Left renal pelvis (tissue), 4 donors: ENCODE data around the gene STXBP6. TPM values are rescaled to one million over a fixed set of nuclear protein-coding genes. Genes with fewer than 3 reads are reported as not detected.
"Not testable (repeated sequence)": the region's sequence is repeated elsewhere in the genome, so short reads cannot be mapped to it uniquely, and the experiment has no call there.

Experiments
- DNase-seq, 4 donors: peaks; one replicate each; pipeline ENCODE4 v3.0.0-alpha.2; 2013; ENCODE audit warnings: low read depth in 4 of 4, low spot score in 3 of 4
- polyA plus RNA-seq, 4 donors: library from polyadenylated mRNA; unstranded; fragments of 120-200 nt; gene quantifications; one replicate each; pipeline ENCODE4 v1.2.1, GENCODE V29; 2013; ENCODE audit not compliant: insufficient read length in 4 of 4

STXBP6 gene
- polyA plus RNA-seq, 4 donors = 9.0 to 11.0 (median 10.0) TPM

- no peak for DNase-seq
Measured at GRCh38 chr14:24839617-24840203, 210.2 kb downstream of the STXBP6 start.

DNA sequence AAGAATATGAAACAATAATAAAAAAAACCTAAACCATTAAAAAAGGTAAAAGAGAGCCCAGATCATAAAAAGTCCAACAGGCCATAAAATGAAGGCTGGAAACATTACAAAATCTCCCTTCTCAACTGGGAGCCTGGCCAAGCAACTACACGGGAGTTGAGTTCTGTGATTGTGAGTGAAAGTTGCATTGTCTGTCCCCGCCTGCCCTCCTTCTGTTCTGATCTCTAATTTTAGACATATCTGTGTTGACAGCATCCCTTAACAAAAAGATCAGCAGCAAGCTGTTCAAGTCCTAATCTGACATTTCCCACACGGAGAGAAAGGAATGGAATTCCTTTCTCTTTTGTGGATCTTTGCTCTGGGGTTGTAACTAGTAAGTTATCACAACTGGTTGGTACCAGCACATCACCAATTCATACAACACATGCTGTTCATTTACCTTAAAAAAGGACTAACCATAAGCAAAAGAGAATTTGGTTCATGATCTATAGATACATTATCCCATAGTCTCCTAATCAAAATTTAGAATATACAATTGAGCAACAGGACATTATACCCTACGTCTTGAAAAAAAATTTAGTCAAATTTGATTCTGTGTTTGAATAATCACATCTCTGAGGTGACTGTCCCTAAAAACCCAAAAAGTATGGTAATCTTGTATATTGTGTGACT is 210.9 kb downstream of the STXBP6 start:
- no peak for DNase-seq

GRCh38 chr14:24837280-24838046 is 212.5 kb downstream of the STXBP6 start:
- no peak for DNase-seq

DNA sequence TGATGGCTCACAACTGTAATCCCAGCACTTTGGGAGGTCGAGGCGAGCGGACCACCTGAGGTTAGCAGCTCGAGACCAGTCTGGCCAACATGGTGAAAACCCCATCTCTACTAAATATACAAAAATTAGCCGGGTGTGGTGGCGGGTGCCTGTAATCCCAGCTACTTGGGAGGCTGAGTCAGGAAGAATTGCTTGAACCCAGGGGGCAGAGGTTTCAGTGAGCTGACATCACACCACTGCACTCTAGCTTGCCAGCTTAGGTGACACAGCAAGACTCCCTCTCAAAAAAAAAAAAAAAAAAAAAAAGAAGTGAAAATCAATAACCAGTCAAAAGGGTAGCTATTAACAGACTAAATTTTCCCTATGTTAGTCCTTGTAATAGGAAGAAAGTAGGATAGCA is 213.6 kb downstream of the STXBP6 start:
- not testable (repeated sequence) for DNase-seq

DNA sequence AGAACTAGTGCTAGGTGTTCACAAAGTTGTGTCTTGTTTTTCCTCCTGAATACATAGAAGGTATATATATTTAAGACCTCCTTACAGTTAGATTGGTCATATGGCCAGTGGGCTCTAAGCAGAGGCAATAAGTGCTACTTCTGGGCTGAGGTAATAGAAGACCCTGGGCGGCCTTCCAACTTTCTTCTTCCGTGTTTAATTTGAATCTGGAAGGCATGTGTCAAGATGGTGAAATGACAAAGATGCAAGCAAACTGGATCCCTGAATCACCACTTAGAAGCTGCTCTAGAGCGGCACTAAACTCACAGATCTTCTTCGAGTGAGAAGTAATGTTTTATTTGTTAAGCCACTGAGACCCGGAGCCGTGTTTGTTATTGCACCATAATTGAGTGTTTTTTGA is 215.0 kb downstream of the STXBP6 start:
- no peak for DNase-seq

- DNase-seq = no peak
Measured at GRCh38 chr14:24833385-24833784, 216.6 kb downstream of the STXBP6 start.

DNA sequence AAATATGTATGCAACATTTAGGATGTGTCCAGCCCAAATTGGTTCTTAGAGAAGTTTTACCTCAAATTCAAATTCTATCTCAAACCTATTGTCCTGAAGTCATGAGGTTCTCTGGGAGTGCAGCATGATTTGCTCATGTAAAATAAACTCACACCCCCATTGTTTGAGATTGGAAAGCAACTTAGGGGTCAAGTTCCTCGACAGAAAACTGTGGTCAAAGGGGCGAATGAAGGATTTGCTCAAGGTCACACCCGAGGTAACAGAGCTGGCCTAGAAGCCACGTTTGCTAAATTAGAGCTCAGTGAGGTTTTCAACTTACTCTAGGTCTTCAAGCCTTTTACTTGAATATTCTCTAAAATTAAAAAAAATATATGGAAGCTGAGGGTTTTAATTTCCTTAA is 218.3 kb downstream of the STXBP6 start:
- DNase-seq = no peak

DNA sequence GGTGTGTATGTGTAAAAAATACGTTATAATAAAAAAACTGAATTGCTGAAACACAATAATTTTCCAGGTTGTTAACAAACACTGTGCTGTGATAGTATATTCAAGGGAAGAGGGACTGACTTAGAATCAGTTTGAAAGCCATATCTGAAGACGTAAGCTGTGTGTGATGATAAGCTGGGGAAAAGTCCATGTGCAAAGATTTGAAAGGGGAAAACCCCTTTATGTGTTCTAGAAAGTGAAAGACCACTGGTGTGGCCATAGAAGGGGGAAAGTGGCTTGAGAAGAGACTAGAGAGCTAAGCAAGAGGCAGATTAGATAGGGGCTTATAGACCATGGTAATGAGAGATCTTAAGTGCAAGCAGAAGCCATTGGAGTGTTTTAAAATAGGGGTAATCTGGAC is 220.1 kb downstream of the STXBP6 start:
- DNase-seq = no peak

DNA sequence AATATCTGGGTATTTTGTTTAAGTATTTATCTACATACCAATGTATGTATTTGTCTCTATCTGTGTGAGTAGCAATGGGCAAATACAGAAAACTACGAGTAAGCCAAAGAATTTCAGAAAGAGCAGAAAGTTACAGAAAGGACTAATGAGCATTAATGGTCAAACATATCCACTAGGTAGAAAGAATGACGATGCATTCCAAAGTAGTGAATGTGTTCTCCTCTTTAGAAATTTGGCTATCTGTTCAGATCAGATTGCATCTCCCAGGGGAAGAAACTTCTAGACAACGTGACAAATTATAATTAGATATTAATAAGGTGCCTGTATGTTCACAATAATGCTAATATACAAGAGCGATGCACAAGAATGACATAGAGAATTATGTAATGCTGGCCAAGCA is 221.5 kb downstream of the STXBP6 start:
- no peak for DNase-seq

- DNase-seq = no peak
Measured at GRCh38 chr14:24826390-24826789, 223.6 kb downstream of the STXBP6 start.

DNA sequence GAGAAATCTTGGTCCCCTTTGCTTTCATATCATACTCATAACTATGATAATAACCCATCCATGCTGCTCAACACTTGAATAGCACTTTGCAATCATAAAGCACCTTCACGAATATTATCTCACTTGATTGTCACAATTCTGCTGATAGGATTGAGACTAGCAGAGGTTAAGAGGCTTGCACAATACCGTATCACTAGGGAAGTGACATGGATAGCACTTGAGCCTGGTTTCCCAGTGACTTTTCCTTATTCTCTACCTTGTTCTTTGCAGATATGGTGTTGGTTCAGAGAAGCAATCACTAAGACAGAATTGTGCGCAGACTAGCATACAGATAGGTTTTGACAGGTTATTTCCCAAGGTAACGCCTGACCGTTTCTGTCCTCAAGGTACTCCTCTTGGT is 229.3 kb downstream of the STXBP6 start:
- DNase-seq = no peak

GRCh38 chr14:24818823-24819341 is 231.1 kb downstream of the STXBP6 start:
- no peak for DNase-seq

GRCh38 chr14:24818058-24818822 is 231.7 kb downstream of the STXBP6 start:
- peak; percentile 33 to 41 (median 38) for DNase-seq

GRCh38 chr14:24817212-24818057 is 232.5 kb downstream of the STXBP6 start:
- no peak for DNase-seq

DNA sequence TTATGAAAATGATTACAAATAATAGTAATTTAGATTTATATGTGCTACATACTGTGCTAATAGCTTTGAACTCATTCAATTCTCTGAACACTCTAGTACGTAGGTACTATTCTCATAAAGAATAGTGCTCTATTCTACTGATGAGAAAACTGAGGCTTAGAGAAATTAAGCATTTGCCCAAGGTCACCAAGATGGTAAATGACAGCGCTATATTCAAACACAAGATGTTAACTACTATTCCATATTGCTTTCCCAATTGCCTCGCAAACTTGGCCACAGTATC is 233.1 kb downstream of the STXBP6 start:
- DNase-seq = no peak

DNA sequence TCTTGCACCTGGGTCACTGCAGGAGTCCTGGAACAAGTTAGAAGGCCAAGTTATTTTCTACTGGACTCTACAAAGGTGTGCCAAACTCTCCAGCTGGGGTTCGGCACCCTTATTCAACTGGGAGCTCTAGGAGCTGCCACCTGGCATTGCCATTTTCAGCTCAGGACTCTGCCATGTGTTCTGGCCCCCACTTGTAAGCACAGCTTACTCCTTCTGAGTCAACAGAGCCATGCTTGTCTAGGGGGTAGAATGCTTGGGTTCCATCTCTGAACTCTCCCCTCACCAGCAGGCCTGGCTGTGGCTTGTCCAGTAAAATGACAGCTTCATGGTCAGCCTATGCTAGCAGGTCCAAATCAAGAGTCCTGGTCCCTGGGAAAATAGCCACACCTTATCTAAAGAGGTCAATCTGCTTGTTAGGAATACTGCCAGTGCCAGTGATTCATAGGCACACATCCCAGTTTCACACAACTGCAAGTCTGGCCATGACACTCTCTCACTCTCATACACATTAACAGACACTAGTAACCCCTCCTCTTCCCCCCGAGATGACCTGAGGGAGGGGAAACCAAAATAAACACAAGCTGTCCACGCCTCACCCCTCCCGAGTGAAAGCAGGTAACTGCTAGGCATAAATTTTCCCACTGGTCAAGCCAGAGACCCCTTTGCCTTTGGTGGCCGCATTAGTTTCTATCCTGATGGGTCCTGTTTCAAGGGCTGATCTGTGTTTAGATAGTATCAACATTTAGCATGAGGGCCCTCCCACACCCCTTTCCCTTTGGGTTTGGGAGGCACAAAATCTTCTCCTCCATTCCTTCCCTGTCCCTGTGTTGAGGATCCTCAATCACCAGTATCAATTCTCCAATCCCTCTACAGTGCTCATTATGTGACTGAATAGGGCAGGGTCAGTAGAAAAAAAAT is 233.7 kb downstream of the STXBP6 start:
- DNase-seq = peak in 2 of 4 donors; percentile 27 to 33

DNA sequence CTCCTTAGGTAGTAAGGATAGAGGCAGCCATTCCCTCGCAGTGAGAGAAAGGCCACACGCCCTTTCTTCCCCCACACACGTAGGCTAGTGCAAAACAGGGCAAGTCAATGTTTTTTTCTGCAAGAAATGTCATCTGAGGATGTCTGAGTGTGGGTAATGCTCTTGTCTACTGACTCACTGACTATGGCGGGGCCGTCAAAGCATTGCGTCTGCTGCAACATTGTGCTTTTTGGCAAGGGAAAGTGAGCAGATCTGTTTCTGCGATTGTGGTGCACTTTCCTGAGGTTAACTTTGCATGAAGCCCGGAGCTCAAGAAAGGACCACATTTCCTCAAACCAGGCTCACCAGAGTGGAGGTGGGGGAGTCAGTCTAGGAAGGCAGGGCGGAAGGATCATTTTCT is 234.4 kb downstream of the STXBP6 start:
- DNase-seq = no peak

- DNase-seq = no peak
Measured at GRCh38 chr14:24814944-24815343, 235.0 kb downstream of the STXBP6 start.

DNA sequence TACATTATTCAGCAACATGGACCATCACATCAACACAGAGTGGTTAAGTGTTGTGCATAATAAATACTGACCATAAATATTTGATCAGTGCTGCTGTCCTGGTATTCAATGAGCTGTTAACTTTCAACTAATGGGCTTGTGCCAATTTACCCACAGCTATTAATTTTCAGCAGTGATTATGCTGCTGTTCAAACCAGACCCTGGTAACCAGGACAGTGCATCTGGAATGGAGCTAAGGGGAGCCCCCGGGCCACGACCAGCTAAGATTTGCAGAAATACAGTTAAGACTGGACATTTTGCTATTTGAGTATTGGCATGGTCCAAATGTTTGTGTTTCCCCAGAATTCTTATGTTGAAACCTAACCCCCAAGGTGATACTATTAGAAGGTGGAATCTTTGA is 235.6 kb downstream of the STXBP6 start:
- DNase-seq = no peak
